BJ (cell line): Measurements from ENCODE around the gene TOP2A. TPM values are rescaled to one million over a fixed set of nuclear protein-coding genes. Genes with fewer than 3 reads are reported as not detected.

Experiments used
- CTCF ChIA-PET: fragments of 350-600 bp; formaldehyde crosslinking; extraction: SDS; loops from one replicate; lab custom pipeline; 2021; ENCODE audit warnings: antibody characterized with exemption, inconsistent platforms; lab: Yijun Ruan, JAX
- POLR2A ChIA-PET: fragments of 300-600 bp; sonication (Branson Sonifier 250); formaldehyde crosslinking; extraction: SDS; loops from one replicate; lab custom pipeline; 2021; ENCODE audit warnings: antibody characterized with exemption; lab: Charles Lee
- DNase-seq: peaks from one replicate; pipeline ENCODE4 v3.0.0-alpha.2; 2011; ENCODE audit warnings: low read depth
- H3K27me3 ChIP-seq: 2 replicates; pipeline ENCODE4 v1.6.0; 2011; ENCODE audit warnings: low read length; ENCODE audit not compliant: control insufficient read depth, insufficient read depth
- H3K36me3 ChIP-seq: 2 replicates; pipeline ENCODE4 v1.5.1; 2011; ENCODE audit warnings: low read length; ENCODE audit not compliant: control insufficient read depth, insufficient read depth
- H3K4me3 ChIP-seq: 2 replicates; pipeline ENCODE4 v1.5.1; 2011; ENCODE audit warnings: low read depth, mild to moderate bottlenecking, control low read depth, low read length
- polyA plus RNA-seq: library from polyadenylated mRNA; depleted of rRNA; stranded (reverse); fragments of >200 nt; gene quantifications from 2 replicates; pipeline ENCODE4 v1.2.3, GENCODE V29; 2011
- TF ChIP-seq, protein P1 (sequence below): IDR thresholded peaks from 2 replicates; pipeline ENCODE4 v1.5.1; 2011; ENCODE audit warnings: low read depth, mild to moderate bottlenecking, control low read depth, inconsistent platforms, low read length, moderate library complexity; ENCODE audit not compliant: insufficient read depth

The TOP2A gene
- polyA plus RNA-seq, 1 experiment = 31.8 TPM

- TF ChIP-seq, protein P1, sequence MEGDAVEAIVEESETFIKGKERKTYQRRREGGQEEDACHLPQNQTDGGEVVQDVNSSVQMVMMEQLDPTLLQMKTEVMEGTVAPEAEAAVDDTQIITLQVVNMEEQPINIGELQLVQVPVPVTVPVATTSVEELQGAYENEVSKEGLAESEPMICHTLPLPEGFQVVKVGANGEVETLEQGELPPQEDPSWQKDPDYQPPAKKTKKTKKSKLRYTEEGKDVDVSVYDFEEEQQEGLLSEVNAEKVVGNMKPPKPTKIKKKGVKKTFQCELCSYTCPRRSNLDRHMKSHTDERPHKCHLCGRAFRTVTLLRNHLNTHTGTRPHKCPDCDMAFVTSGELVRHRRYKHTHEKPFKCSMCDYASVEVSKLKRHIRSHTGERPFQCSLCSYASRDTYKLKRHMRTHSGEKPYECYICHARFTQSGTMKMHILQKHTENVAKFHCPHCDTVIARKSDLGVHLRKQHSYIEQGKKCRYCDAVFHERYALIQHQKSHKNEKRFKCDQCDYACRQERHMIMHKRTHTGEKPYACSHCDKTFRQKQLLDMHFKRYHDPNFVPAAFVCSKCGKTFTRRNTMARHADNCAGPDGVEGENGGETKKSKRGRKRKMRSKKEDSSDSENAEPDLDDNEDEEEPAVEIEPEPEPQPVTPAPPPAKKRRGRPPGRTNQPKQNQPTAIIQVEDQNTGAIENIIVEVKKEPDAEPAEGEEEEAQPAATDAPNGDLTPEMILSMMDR = no peak
- POLR2A ChIA-PET = interaction anchor here (0.6 to 1.7 kb wide), 2 partner anchors 86 to 1146 kb away, joined by 3 read pairs; no protein-coding TSS in a partner anchor
- H3K36me3 ChIP-seq = peaks cover 24% of the 10 kb centered on the region
- CTCF ChIA-PET = interaction anchor here (1.1 to 3.9 kb wide), 7 partner anchors 10 to 1218 kb away, joined by 3 to 24 read pairs (median 6); no protein-coding TSS in a partner anchor
- DNase-seq = no peak
- H3K4me3 ChIP-seq = peak overlapping the region; percentile 95
- H3K27me3 ChIP-seq = no peaks in the 10 kb centered on the region
Measured at GRCh38 chr17:40447806-40448205, 30.1 kb upstream of the TOP2A start.

DNA sequence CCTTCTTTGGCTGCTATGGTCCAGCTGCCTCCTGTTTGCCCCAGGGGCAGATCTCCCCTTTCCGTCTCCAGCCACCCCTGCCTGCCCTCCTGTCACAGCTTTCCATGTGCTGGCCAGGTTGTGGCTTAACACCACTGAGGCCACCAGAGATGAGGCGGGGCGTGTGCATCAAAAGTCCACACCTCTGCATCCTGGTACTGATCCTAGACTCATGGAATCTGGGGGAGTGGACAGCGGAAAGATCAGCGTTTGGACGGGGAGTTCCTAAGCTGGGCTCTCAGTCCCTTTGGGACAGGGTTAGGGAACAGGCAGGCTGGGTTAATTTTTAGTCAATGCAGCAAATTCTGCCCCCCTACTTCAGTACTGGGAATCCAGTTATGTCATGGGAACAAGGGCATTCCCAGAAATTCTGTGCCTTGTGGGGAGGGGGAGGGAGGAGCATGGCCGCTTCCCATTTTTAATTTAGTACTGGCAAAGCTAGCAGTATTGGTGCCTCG is 29.5 kb upstream of the TOP2A start:
- H3K27me3 ChIP-seq = no peaks in the 10 kb centered on the region

DNA sequence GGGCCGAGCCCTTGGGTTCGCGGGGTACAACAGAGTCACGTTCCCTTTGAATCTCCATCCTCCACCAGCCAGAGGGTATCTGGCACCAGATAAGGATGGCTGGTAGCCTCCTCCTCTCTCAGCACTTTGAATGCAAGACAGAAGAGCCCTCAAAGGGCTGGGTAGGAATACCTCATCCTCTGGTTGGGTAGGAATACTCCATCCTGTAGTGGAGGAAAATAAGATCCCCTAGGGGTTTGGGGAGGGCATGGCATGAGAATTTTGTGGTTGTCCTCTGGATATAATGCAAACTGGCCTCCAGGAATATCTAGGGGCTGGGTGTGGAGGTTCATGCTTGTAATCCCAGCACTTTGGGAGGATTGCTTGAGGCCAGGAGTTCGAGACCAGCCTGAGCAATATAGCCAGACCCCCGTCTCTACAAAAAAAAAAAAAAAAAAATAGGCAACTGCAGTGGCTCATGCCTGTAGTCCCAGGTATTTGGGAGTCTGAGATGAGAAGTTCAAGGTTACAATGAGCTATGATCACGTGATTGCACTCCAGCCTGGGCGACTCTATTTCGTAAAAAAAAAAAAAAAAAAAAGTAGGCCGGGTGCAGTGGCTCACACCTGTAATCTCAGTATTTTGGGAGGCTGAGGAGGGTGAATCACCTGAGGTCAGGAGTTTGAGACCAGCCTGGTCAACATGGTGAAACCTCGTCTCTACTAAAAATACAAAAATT is 28.2 kb upstream of the TOP2A start:
- TF ChIP-seq, protein P1 = peak; percentile 35; the same call in 1 of the 2 replicates
- DNase-seq = no peak
- H3K36me3 ChIP-seq = peaks cover 21% of the 10 kb centered on the region
- CTCF ChIA-PET = interaction anchor here (0.5 to 8.8 kb wide), 9 partner anchors 30 to 791 kb away, joined by 3 to 113 read pairs (median 5); no protein-coding TSS in a partner anchor
- POLR2A ChIA-PET = interaction anchor here (0.6 kb wide), 3 partner anchors 10 to 94 kb away, joined by 3 to 14 read pairs (median 6); no protein-coding TSS in a partner anchor
- H3K4me3 ChIP-seq = peak overlapping the region; percentile 95
- H3K27me3 ChIP-seq = no peaks in the 10 kb centered on the region

More for the DNA sequence above, 29.5 kb upstream of the TOP2A start:
- DNase-seq = no peak
- peak overlapping the region; percentile 95 for H3K4me3 ChIP-seq
- CTCF ChIA-PET = interaction anchor here (1.0 to 3.9 kb wide), 7 partner anchors 10 to 1219 kb away, joined by 3 to 24 read pairs (median 6); no protein-coding TSS in a partner anchor
- POLR2A ChIA-PET = interaction anchor here (0.6 to 1.7 kb wide), 2 partner anchors 86 to 87 kb away, joined by 3 to 8 read pairs; no protein-coding TSS in a partner anchor
- TF ChIP-seq, protein P1 = no peak
- peaks cover 21% of the 10 kb centered on the region for H3K36me3 ChIP-seq

DNA sequence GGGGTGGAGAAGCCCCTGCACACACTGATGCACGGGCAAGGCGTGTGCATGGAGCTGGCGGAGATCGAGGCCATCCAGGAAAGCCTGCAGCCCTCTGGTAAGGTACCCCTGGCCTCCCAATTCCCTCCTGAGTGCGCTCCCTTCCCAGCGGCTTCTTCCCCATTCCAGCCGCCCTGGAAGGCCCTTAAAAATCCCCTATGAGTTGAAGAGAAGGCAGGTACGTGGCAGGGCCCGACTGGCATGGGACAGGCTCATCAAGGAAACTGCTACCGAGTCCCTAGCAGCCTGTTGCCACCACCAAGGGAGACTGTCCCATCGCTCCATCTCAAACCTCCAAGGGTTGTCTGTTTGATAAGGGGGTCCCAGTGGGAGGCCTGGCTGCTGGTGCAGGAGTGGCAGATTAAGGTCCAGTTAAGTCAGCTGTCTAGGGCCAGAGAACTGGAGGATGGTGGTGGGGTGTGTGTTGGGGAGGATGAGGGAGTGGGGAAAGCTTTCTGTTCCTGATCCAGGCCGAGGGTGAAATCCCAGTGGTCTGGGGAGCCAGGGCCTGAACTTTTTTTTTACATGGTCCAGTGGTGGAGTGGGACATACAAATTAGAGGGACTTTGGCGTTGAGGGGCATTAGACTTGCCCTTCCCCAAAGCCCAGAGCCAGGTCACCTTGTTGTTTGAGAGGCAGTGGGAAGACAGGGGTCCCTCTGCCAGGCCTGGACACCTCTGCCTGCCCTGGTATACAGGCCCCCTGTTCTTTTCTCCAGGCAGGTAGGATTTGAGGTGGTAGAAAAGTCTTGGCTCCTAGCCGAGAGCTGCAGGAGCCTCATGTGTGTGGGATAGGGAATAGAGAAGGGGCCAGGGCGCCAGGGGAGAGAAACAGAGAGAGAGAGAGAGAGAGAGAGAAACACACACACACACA is 26.5 kb upstream of the TOP2A start:
- Histone ChIP-seq H3K4me3 (peak overlapping the region; percentile 95), H3K27me3 (no peaks in the 10 kb centered on the region), H3K36me3 (peaks cover 21% of the 10 kb centered on the region)
- POLR2A ChIA-PET = interaction anchor here (0.7 kb wide), 1 partner anchor 12 kb away, joined by 5 read pairs; no protein-coding TSS in a partner anchor
- CTCF ChIA-PET = interaction anchor here (0.6 to 8.8 kb wide), 23 partner anchors 9 to 376 kb away, joined by 3 to 113 read pairs (median 4); partner anchors contain the start of genes TNS4 and TOP2A
- DNase-seq = no peak
- TF ChIP-seq, protein P1 = no peak
